SU-DHL-6 (cell line): ENCODE measurements around the gene C19orf25.

Source experiments
- EZH2phosphoT487 ChIP-seq: fragments of 200-600 bp; sonication (generic), shearing (Covaris generic); conservative IDR thresholded peaks from 2 replicates; pipeline ENCODE4 v1.6.1; 2018; ENCODE audit warnings: mild to moderate bottlenecking, antibody characterized with exemption, low read length, moderate library complexity, mixed read lengths
- TF ChIP-seq, protein P1 (sequence below): fragments of 200-600 bp; sonication (generic); IDR thresholded peaks from one replicate; pipeline ENCODE4 v1.5.1; 2017; ENCODE audit warnings: antibody characterized with exemption, mild to moderate bottlenecking, low read length, moderate library complexity; ENCODE audit not compliant: insufficient read depth, poor library complexity, severe bottlenecking

GRCh38 chr19:1461862-1462261 lies 17.2 kb downstream of the C19orf25 start:
- TF ChIP-seq, protein P1, sequence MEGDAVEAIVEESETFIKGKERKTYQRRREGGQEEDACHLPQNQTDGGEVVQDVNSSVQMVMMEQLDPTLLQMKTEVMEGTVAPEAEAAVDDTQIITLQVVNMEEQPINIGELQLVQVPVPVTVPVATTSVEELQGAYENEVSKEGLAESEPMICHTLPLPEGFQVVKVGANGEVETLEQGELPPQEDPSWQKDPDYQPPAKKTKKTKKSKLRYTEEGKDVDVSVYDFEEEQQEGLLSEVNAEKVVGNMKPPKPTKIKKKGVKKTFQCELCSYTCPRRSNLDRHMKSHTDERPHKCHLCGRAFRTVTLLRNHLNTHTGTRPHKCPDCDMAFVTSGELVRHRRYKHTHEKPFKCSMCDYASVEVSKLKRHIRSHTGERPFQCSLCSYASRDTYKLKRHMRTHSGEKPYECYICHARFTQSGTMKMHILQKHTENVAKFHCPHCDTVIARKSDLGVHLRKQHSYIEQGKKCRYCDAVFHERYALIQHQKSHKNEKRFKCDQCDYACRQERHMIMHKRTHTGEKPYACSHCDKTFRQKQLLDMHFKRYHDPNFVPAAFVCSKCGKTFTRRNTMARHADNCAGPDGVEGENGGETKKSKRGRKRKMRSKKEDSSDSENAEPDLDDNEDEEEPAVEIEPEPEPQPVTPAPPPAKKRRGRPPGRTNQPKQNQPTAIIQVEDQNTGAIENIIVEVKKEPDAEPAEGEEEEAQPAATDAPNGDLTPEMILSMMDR = no peak
- no peak for TF ChIP-seq EZH2phosphoT487
